Activated naive CD8-positive, alpha-beta T cell (primary cell): ENCODE measurements around the gene SAMD13.
"Not testable (repeated sequence)": the region's sequence is repeated elsewhere in the genome, so short reads cannot be mapped to it uniquely, and the experiment has no call there.

Experiments
- H3K27ac Mint-ChIP-seq: one replicate; pipeline ENCODE4 v1.8.0; 2021; ENCODE audit warnings: mixed read lengths
- H3K27me3 Mint-ChIP-seq: one replicate; pipeline ENCODE4 v1.8.0; 2021; ENCODE audit warnings: mixed read lengths
- H3K36me3 Mint-ChIP-seq: one replicate; pipeline ENCODE4 v1.8.0; 2021; ENCODE audit warnings: mixed read lengths
- H3K4me1 Mint-ChIP-seq: one replicate; pipeline ENCODE4 v1.8.0; 2021; ENCODE audit warnings: low read depth, mixed read lengths
- H3K4me3 Mint-ChIP-seq: one replicate; pipeline ENCODE4 v1.8.0; 2021; ENCODE audit warnings: mild to moderate bottlenecking, mixed read lengths
- H3K9me3 Mint-ChIP-seq: one replicate; pipeline ENCODE4 v1.8.0; 2021; ENCODE audit warnings: low read depth, mixed read lengths

The SAMD13 gene

GRCh38 chr1:84271441-84272151 lies 29.9 kb upstream of the SAMD13 start:
- peak overlapping the region; percentile 12 for H3K4me3 Mint-ChIP-seq
- H3K9me3 Mint-ChIP-seq: no peaks in the 10 kb centered on the region
- no peaks in the 10 kb centered on the region for H3K27me3 Mint-ChIP-seq
- H3K36me3 Mint-ChIP-seq: no peaks in the 10 kb centered on the region
- H3K4me1 Mint-ChIP-seq: peaks cover 10% of the 10 kb centered on the region
- H3K27ac Mint-ChIP-seq: peak overlapping the region; percentile 30

- no peaks in the 10 kb centered on the region for H3K27me3 Mint-ChIP-seq
- H3K27ac Mint-ChIP-seq: no peak overlapping the region
- no peaks in the 10 kb centered on the region for H3K9me3 Mint-ChIP-seq
- H3K4me3 Mint-ChIP-seq: no peak overlapping the region
- H3K36me3 Mint-ChIP-seq: no peaks in the 10 kb centered on the region
- H3K4me1 Mint-ChIP-seq: peaks cover 10% of the 10 kb centered on the region
Observed at GRCh38 chr1:84272401-84272800, 29.1 kb upstream of the SAMD13 start.

- no peak overlapping the region for H3K27ac Mint-ChIP-seq
- H3K27me3 Mint-ChIP-seq: no peaks in the 10 kb centered on the region
- H3K4me1 Mint-ChIP-seq: no peaks in the 10 kb centered on the region
- H3K4me3 Mint-ChIP-seq: no peak overlapping the region
- no peaks in the 10 kb centered on the region for H3K9me3 Mint-ChIP-seq
- H3K36me3 Mint-ChIP-seq: no peaks in the 10 kb centered on the region
Observed at GRCh38 chr1:84277343-84278059, 24.0 kb upstream of the SAMD13 start.

- H3K9me3 Mint-ChIP-seq: no peaks in the 10 kb centered on the region
- no peak overlapping the region for H3K4me3 Mint-ChIP-seq
- H3K27ac Mint-ChIP-seq: no peak overlapping the region
- no peaks in the 10 kb centered on the region for H3K36me3 Mint-ChIP-seq
- H3K27me3 Mint-ChIP-seq: no peaks in the 10 kb centered on the region
- no peaks in the 10 kb centered on the region for H3K4me1 Mint-ChIP-seq
Observed at GRCh38 chr1:84278905-84279304, 22.6 kb upstream of the SAMD13 start.

- H3K4me1 Mint-ChIP-seq: no peaks in the 10 kb centered on the region
- H3K27me3 Mint-ChIP-seq: peaks cover 5% of the 10 kb centered on the region
- H3K9me3 Mint-ChIP-seq: peaks cover under 1% of the 10 kb centered on the region
- no peak overlapping the region for H3K4me3 Mint-ChIP-seq
- no peak overlapping the region for H3K27ac Mint-ChIP-seq
- peaks cover 4% of the 10 kb centered on the region for H3K36me3 Mint-ChIP-seq
Observed at GRCh38 chr1:84280912-84281311, 20.6 kb upstream of the SAMD13 start.

- Mint-ChIP-seq H3K27me3 (peaks cover 5% of the 10 kb centered on the region), H3K4me1 (no peaks in the 10 kb centered on the region), H3K4me3 (no peak overlapping the region), H3K27ac (no peak overlapping the region), H3K9me3 (peaks cover 7% of the 10 kb centered on the region), H3K36me3 (peaks cover 17% of the 10 kb centered on the region)
Observed at GRCh38 chr1:84282780-84283333, 18.7 kb upstream of the SAMD13 start.

- Mint-ChIP-seq H3K27ac (no peak overlapping the region), H3K4me1 (no peaks in the 10 kb centered on the region), H3K9me3 (peaks cover 7% of the 10 kb centered on the region), H3K27me3 (peaks cover 5% of the 10 kb centered on the region), H3K36me3 (peaks cover 17% of the 10 kb centered on the region), H3K4me3 (no peak overlapping the region)
Observed at GRCh38 chr1:84283381-84283780, 18.1 kb upstream of the SAMD13 start.

GRCh38 chr1:84286071-84286470 lies 15.4 kb upstream of the SAMD13 start:
- Mint-ChIP-seq H3K27me3 (peaks cover 5% of the 10 kb centered on the region), H3K36me3 (peaks cover 20% of the 10 kb centered on the region), H3K4me3 (no peak overlapping the region), H3K4me1 (no peaks in the 10 kb centered on the region), H3K9me3 (peaks cover 14% of the 10 kb centered on the region), H3K27ac (no peak overlapping the region)

- H3K27me3 Mint-ChIP-seq, H3K4me1 Mint-ChIP-seq, H3K27ac Mint-ChIP-seq, H3K4me3 Mint-ChIP-seq: not testable (repeated sequence)
- Mint-ChIP-seq H3K9me3 (peaks cover 14% of the 10 kb centered on the region), H3K36me3 (peaks cover 20% of the 10 kb centered on the region)
Observed at GRCh38 chr1:84287389-84287788, 14.1 kb upstream of the SAMD13 start.

- peaks cover 22% of the 10 kb centered on the region for H3K36me3 Mint-ChIP-seq
- H3K9me3 Mint-ChIP-seq: peaks cover 14% of the 10 kb centered on the region
- H3K4me1 Mint-ChIP-seq: no peaks in the 10 kb centered on the region
- peaks cover 7% of the 10 kb centered on the region for H3K27me3 Mint-ChIP-seq
- no peak overlapping the region for H3K4me3 Mint-ChIP-seq
- H3K27ac Mint-ChIP-seq: no peak overlapping the region
Observed at GRCh38 chr1:84289169-84289785, 12.2 kb upstream of the SAMD13 start.

GRCh38 chr1:84291882-84292655 lies 9.4 kb upstream of the SAMD13 start:
- Mint-ChIP-seq H3K27ac (no peak overlapping the region), H3K4me3 (no peak overlapping the region), H3K36me3 (peaks cover 9% of the 10 kb centered on the region), H3K4me1 (no peaks in the 10 kb centered on the region), H3K9me3 (peaks cover 8% of the 10 kb centered on the region), H3K27me3 (peaks cover 10% of the 10 kb centered on the region)

GRCh38 chr1:84293766-84294165 lies 7.7 kb upstream of the SAMD13 start:
- Mint-ChIP-seq H3K4me1 (peaks cover 6% of the 10 kb centered on the region), H3K27ac (no peak overlapping the region), H3K9me3 (peaks cover 8% of the 10 kb centered on the region), H3K27me3 (peaks cover 10% of the 10 kb centered on the region), H3K36me3 (peaks cover 4% of the 10 kb centered on the region), H3K4me3 (no peak overlapping the region)

GRCh38 chr1:84294751-84295150 lies 6.8 kb upstream of the SAMD13 start:
- Mint-ChIP-seq H3K27ac (no peak overlapping the region), H3K27me3 (peaks cover 10% of the 10 kb centered on the region), H3K9me3 (peaks cover under 1% of the 10 kb centered on the region), H3K4me3 (no peak overlapping the region), H3K4me1 (peaks cover 10% of the 10 kb centered on the region), H3K36me3 (peaks cover 3% of the 10 kb centered on the region)

GRCh38 chr1:84297546-84298244 lies 3.8 kb upstream of the SAMD13 start:
- peaks cover 10% of the 10 kb centered on the region for H3K27me3 Mint-ChIP-seq
- peaks cover 3% of the 10 kb centered on the region for H3K36me3 Mint-ChIP-seq
- peak overlapping the region; percentile 74 for H3K27ac Mint-ChIP-seq
- H3K9me3 Mint-ChIP-seq: no peaks in the 10 kb centered on the region
- H3K4me3 Mint-ChIP-seq: peak overlapping the region; percentile 88
- H3K4me1 Mint-ChIP-seq: peaks cover 32% of the 10 kb centered on the region
